Upper lobe of left lung (tissue), 4 donors: Measurements from ENCODE around the gene PHAF1.

ENCODE experiments used
- EP300 ChIP-seq, 4 donors: sonication (generic); formaldehyde crosslinking; IDR thresholded peaks; one replicate each; pipeline ENCODE4 v1.5.1; 2017; ENCODE audit warnings: antibody characterized with exemption in 4 of 4, control low read depth in 2 of 4
- TF ChIP-seq, protein P1 (sequence below), 6 experiments: fragments of 450-650 bp in 4 of 6; fragments of 200-600 bp in 2 of 6; sonication (generic) in 2 of 6; IDR thresholded peaks; one replicate each; pipeline ENCODE4 v1.5.1; 2016 to 2019; ENCODE audit warnings: antibody characterized with exemption in 6 of 6

DNA sequence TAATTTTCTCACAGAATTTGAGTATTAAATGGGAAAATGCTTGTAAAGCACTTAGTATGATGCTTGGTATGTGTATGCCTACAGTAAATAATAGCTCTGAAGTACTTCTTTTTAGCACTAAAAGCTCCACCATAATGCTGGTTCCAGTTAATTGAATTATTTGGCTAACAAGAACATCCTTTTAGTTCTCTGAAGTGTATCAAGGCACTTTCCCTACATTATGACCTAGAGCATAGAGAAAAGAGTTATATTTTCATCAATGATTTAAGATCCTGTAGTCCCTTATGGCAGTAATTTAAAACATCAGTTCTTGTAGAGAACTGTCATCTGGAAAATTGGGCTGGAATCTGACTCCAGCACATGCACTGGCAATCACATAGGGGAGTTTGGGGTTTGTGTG is 21.9 kb upstream of the PHAF1 start:
- TF ChIP-seq, protein P1, sequence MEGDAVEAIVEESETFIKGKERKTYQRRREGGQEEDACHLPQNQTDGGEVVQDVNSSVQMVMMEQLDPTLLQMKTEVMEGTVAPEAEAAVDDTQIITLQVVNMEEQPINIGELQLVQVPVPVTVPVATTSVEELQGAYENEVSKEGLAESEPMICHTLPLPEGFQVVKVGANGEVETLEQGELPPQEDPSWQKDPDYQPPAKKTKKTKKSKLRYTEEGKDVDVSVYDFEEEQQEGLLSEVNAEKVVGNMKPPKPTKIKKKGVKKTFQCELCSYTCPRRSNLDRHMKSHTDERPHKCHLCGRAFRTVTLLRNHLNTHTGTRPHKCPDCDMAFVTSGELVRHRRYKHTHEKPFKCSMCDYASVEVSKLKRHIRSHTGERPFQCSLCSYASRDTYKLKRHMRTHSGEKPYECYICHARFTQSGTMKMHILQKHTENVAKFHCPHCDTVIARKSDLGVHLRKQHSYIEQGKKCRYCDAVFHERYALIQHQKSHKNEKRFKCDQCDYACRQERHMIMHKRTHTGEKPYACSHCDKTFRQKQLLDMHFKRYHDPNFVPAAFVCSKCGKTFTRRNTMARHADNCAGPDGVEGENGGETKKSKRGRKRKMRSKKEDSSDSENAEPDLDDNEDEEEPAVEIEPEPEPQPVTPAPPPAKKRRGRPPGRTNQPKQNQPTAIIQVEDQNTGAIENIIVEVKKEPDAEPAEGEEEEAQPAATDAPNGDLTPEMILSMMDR (IDR thresholded peaks at IDR 0.05), result no peak
- no peak for TF ChIP-seq EP300 (IDR thresholded peaks at IDR 0.05)
